Cardiac fibroblast (primary cell): ENCODE results near the gene CMTM7.

Experiments used
- DNase-seq, 2 donors: peaks; one replicate each; pipeline versions ENCODE4 v3.0.0 to v3.0.0-alpha.2; 2010; ENCODE audit warnings: low read depth in 2 of 2
- H3K4me3 ChIP-seq, 2 donors: replicated peaks in 1 of 2; 1 replicate in 1 of 2; 2 replicates in 1 of 2; pipeline ENCODE4 v1.5.1; 2011; ENCODE audit warnings: low read depth in 2 of 2, low read length in 2 of 2, mild to moderate bottlenecking in 2 of 2, moderate library complexity in 1 of 2
- TF ChIP-seq, protein P1 (sequence below): IDR thresholded peaks from one replicate; pipeline ENCODE4 v1.5.1; 2011; ENCODE audit warnings: low read depth, mild to moderate bottlenecking, low read length, inconsistent platforms

Gene CMTM7

DNA sequence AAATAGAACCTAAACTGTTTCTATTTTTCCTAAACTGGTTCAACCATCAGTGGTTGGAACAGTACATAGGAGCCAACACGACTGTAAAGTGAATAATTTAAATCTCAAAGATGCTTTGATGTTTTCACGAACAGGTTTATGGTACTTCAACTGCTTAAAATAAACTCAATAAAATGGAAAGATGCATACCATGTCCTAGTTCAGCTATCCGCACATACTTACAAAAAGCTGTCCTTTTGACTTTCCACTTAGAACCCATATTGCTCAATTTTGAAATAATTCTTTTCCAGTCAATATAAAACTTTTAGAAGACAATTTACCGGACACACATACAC is 110.1 kb downstream of the CMTM7 start:
- peak overlapping the region; percentile 73 to 85 for H3K4me3 ChIP-seq
- TF ChIP-seq, protein P1, sequence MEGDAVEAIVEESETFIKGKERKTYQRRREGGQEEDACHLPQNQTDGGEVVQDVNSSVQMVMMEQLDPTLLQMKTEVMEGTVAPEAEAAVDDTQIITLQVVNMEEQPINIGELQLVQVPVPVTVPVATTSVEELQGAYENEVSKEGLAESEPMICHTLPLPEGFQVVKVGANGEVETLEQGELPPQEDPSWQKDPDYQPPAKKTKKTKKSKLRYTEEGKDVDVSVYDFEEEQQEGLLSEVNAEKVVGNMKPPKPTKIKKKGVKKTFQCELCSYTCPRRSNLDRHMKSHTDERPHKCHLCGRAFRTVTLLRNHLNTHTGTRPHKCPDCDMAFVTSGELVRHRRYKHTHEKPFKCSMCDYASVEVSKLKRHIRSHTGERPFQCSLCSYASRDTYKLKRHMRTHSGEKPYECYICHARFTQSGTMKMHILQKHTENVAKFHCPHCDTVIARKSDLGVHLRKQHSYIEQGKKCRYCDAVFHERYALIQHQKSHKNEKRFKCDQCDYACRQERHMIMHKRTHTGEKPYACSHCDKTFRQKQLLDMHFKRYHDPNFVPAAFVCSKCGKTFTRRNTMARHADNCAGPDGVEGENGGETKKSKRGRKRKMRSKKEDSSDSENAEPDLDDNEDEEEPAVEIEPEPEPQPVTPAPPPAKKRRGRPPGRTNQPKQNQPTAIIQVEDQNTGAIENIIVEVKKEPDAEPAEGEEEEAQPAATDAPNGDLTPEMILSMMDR = no peak

DNA sequence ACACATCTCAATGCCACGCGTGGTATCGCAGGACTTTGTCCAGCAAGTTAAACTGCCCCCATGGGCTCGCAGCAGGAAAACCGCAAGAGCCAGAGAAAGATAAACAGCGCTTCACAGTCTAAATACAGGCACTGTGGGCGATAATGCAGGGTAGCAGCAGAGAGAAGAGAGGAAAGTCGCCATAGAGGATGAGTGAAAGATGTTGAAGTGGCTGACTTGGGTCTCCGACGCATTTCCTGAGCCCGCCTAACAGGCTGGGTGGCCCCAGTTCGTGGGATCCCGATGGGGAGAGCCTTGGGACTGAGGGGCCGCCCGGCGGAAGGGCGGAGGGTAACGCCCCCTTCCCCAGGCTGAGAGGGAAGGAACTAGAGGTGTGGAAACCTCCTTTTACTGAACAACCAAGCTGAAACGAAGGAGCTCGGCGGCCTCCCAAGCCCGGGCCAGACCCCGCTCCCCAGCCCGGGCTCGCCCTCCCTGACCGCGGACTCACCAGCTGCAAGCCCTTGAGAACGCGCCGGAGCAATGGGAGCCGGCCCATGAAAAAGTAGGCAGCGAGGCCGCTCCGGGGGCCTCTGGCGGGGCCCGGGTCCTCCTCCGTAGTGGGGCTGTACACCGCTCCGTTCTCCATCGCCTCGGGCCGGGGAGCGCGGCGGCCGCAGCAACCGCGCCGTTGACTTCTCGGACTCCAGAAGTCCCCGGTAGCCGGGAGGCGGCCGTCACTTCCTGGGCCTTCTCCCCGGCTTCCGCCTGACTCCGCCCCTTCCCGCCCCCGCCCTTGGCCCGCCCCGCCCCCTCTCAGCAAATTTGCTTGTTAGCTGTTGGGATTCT is 110.7 kb downstream of the CMTM7 start, which contains the start of gene CMTM6:
TSS of gene CMTM6 (minus strand) at position 735 of the 828 bp plus-strand sequence. CDS start at position 628, 107 bp downstream.
- DNase-seq = peak; percentile 80 to 83
- H3K4me3 ChIP-seq = peak within 1 kb of the TSS; percentile 73 to 85
- TF ChIP-seq, protein P1 = no peak

More for the DNA sequence above, 110.1 kb downstream of the CMTM7 start:
- no peak for DNase-seq

DNA sequence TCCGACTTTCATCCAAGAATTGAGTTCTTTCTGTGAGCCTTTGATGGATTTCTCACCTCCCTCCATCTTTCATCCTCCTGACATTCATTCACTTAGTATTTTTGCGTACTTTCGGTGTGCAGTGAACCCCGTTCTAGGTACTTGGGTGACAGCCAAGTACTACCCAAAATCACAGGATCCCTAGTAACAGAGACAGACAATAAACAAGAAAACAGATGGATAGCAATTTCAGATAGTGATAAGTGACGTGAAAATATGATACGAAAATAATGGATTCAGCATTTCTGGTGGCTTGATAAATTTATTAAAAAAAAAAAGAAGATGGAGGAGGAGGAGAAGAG is 111.3 kb downstream of the CMTM7 start:
- DNase-seq = no peak
- H3K4me3 ChIP-seq = peak overlapping the region; percentile 73 to 85
- TF ChIP-seq, protein P1 = no peak
